DND-41 (cell line): ENCODE measurements around the gene TEAD1.

Experiments
- ATAC-seq: fragments of 200-7000 bp; cut with Tn5 transposase; 3 replicates; pipeline ENCODE4 v1.9.1; 2021; ENCODE audit warnings: low read depth; ENCODE audit not compliant: insufficient read depth
- DNase-seq: peaks from one replicate; pipeline ENCODE4 v3.0.0-alpha.2; 2020
- H2AFZ ChIP-seq: 2 replicates; pipeline ENCODE4 v1.6.0; 2012; ENCODE audit warnings: low read depth, low read length
- H3K27ac ChIP-seq: 2 replicates; pipeline ENCODE4 v1.5.1; 2012; ENCODE audit warnings: low read length, inconsistent platforms
- H3K27me3 ChIP-seq: fragments of 200-600 bp; sonication (generic); 2 replicates; pipeline ENCODE4 v1.6.0; 2012; ENCODE audit warnings: low read length, mild to moderate bottlenecking, inconsistent platforms; ENCODE audit not compliant: insufficient read depth, poor library complexity
- H3K36me3 ChIP-seq: 2 replicates; pipeline ENCODE4 v1.5.1; 2012; ENCODE audit warnings: low read length, inconsistent platforms; ENCODE audit not compliant: insufficient read depth
- H3K4me1 ChIP-seq: 2 replicates; pipeline ENCODE4 v1.5.1; 2012; ENCODE audit warnings: mild to moderate bottlenecking, low read length; ENCODE audit not compliant: insufficient read depth
- H3K4me2 ChIP-seq: 2 replicates; pipeline ENCODE4 v1.6.0; 2012; ENCODE audit warnings: mild to moderate bottlenecking, moderate library complexity, low read length, inconsistent platforms; ENCODE audit not compliant: insufficient read depth
- H3K4me3 ChIP-seq, 2 experiments: fragments of 200-600 bp in 1 of 2; shearing (Covaris generic) in 1 of 2; 2 replicates each; pipeline ENCODE4 v1.5.1; 2012 to 2016; ENCODE audit warnings: inconsistent platforms in 2 of 2, low read length in 2 of 2, mild to moderate bottlenecking in 2 of 2, low read depth in 1 of 2, moderate library complexity in 1 of 2
- H3K79me2 ChIP-seq: 2 replicates; pipeline ENCODE4 v1.6.0; 2012; ENCODE audit warnings: low read length, inconsistent platforms; ENCODE audit not compliant: insufficient read depth
- H3K9ac ChIP-seq: 2 replicates; pipeline ENCODE4 v1.6.0; 2012; ENCODE audit warnings: low read depth, mild to moderate bottlenecking, inconsistent platforms, low read length, moderate library complexity
- H3K9me3 ChIP-seq: 2 replicates; pipeline ENCODE4 v1.5.1; 2012; ENCODE audit warnings: low read length, moderate library complexity, mild to moderate bottlenecking, inconsistent platforms; ENCODE audit not compliant: insufficient read depth, severe bottlenecking
- H4K20me1 ChIP-seq: 2 replicates; pipeline ENCODE4 v1.6.0; 2012; ENCODE audit warnings: low read length; ENCODE audit not compliant: insufficient read depth
- CTCF ChIP-seq: IDR thresholded peaks from 2 replicates; pipeline ENCODE4 v1.5.1; 2012; ENCODE audit warnings: borderline replicate concordance, low read length, moderate library complexity, mild to moderate bottlenecking; ENCODE audit not compliant: poor library complexity, severe bottlenecking; ENCODE audit errors: extremely low read depth
- EZH2 ChIP-seq: IDR thresholded peaks from 3 replicates; pipeline ENCODE4 v1.6.1; 2012; ENCODE audit warnings: borderline replicate concordance, low read depth, mild to moderate bottlenecking, moderate library complexity, low read length, inconsistent platforms; ENCODE audit not compliant: severe bottlenecking

The TEAD1 gene

GRCh38 chr11:12901874-12902481, 227.8 kb downstream of the TEAD1 start:
- no peaks in the 10 kb centered on the region for H3K79me2 ChIP-seq
- H3K27me3 ChIP-seq, result peaks cover 9% of the 10 kb centered on the region
- no peak overlapping the region for H2AFZ ChIP-seq
- H4K20me1 ChIP-seq, result no peaks in the 10 kb centered on the region
- H3K9ac ChIP-seq, result no peak overlapping the region
- no peak overlapping the region for H3K4me3 ChIP-seq
- no peaks in the 10 kb centered on the region for H3K36me3 ChIP-seq
- no peak for TF ChIP-seq EZH2
- no peak for TF ChIP-seq CTCF
- DNase-seq (no peak), ATAC-seq (no peak)
- no peak overlapping the region for H3K4me2 ChIP-seq
- H3K27ac ChIP-seq, result no peak overlapping the region
- no peaks in the 10 kb centered on the region for H3K9me3 ChIP-seq
- H3K4me1 ChIP-seq, result no peaks in the 10 kb centered on the region

GRCh38 chr11:12902791-12903486, 228.7 kb downstream of the TEAD1 start:
- H3K79me2 ChIP-seq, result no peaks in the 10 kb centered on the region
- ATAC-seq (no peak), DNase-seq (no peak)
- H3K9ac ChIP-seq, result no peak overlapping the region
- no peak overlapping the region for H2AFZ ChIP-seq
- peaks cover 10% of the 10 kb centered on the region for H3K27me3 ChIP-seq
- H3K9me3 ChIP-seq, result no peaks in the 10 kb centered on the region
- H3K4me2 ChIP-seq, result no peak overlapping the region
- no peaks in the 10 kb centered on the region for H4K20me1 ChIP-seq
- H3K36me3 ChIP-seq, result no peaks in the 10 kb centered on the region
- no peaks in the 10 kb centered on the region for H3K4me1 ChIP-seq
- no peak overlapping the region for H3K27ac ChIP-seq
- no peak for TF ChIP-seq EZH2
- TF ChIP-seq CTCF, result no peak
- no peak overlapping the region for H3K4me3 ChIP-seq

GRCh38 chr11:12905435-12905834, 231.2 kb downstream of the TEAD1 start:
- H3K79me2 ChIP-seq, result no peaks in the 10 kb centered on the region
- no peak for TF ChIP-seq CTCF
- no peak for TF ChIP-seq EZH2
- no peak overlapping the region for H3K9ac ChIP-seq
- no peak overlapping the region for H2AFZ ChIP-seq
- H3K36me3 ChIP-seq, result no peaks in the 10 kb centered on the region
- H3K27me3 ChIP-seq, result peaks cover 13% of the 10 kb centered on the region
- no peaks in the 10 kb centered on the region for H3K9me3 ChIP-seq
- no peak for ATAC-seq
- H4K20me1 ChIP-seq, result no peaks in the 10 kb centered on the region
- H3K4me1 ChIP-seq, result no peaks in the 10 kb centered on the region
- H3K27ac ChIP-seq, result no peak overlapping the region
- DNase-seq, result no peak
- no peak overlapping the region for H3K4me2 ChIP-seq
- H3K4me3 ChIP-seq, result no peak overlapping the region
